HG03103 (cell line): ENCODE results near the gene CD86.
"Not testable (repeated sequence)": the region's sequence is repeated elsewhere in the genome, so short reads cannot be mapped to it uniquely, and the experiment has no call there.

ENCODE experiments used
- ATAC-seq: cut with Tn5 transposase; IDR thresholded peaks from one replicate; pipeline ENCODE4 v1.9.1; 2021; ENCODE audit warnings: low read depth; ENCODE audit not compliant: unreplicated experiment

CD86 gene, protein sequence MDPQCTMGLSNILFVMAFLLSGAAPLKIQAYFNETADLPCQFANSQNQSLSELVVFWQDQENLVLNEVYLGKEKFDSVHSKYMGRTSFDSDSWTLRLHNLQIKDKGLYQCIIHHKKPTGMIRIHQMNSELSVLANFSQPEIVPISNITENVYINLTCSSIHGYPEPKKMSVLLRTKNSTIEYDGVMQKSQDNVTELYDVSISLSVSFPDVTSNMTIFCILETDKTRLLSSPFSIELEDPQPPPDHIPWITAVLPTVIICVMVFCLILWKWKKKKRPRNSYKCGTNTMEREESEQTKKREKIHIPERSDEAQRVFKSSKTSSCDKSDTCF

DNA sequence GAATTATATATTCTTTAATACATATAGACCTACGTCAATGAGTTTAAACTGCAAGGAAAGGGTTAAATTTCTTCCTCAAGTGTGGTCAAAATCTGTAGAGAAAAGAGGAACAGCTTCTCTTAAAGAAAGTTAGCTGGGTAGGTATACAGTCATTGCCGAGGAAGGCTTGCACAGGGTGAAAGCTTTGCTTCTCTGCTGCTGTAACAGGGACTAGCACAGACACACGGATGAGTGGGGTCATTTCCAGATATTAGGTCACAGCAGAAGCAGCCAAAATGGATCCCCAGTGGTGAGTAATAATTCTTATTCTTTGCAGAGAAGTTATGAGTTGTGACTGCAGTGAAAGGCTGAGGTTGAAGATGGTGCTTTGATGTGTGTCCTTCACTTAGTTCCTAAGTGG lies at the start of gene CD86:
Gene CD86 (plus strand): TSS at position 148 of the 400 bp plus-strand sequence. CDS start 128 bp downstream, at position 276.
- ATAC-seq, result peak; percentile 93

- ATAC-seq, result no peak
Observed at GRCh38 chr3:122006267-122006666, 48.9 kb upstream of the CD86 start.

DNA sequence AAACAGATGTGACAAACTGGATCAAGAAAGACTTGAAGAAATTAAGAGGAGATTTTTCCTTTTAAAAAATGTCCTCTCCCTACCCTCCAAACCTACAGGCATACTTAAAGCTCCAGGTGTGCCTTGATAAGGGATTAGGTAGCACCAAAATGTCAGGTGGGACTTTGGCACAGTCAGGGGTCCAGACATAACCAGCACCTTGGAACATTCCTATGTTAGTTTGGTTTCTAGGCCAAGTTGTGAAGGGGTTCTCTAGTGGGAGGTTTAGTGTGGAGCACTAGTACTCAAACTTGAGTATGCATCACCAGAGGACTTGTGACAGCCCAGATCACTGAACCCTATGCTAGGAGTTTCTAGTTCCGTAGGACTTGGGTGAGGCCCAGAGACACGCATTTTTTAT lies 47.0 kb upstream of the CD86 start:
- no peak for ATAC-seq

- ATAC-seq, result no peak
Observed at GRCh38 chr3:122010506-122010905, 44.7 kb upstream of the CD86 start.

DNA sequence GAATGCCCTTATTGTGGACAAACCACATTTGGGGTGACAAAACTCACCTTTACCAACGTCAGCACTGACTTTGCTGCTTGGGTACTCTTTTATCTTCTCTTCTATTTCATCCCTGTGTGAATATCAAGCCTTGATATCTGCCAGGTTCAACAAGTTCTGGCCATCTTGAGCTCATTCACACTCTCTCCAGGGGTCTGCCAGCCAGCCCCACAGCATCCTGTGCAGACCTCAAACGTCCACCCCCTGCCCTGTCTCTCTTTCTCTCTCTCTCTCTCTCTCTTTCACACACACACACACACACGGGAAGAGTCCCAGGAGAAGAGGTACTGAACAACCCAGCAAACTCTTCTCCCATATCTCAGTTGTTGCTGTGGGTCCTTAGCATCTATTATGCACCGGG lies 43.8 kb upstream of the CD86 start:
- ATAC-seq, result no peak

GRCh38 chr3:122012821-122013220 lies 42.3 kb upstream of the CD86 start:
- no peak for ATAC-seq

GRCh38 chr3:122013448-122013925 lies 41.7 kb upstream of the CD86 start:
- ATAC-seq, result no peak

- peak; percentile 81 for ATAC-seq
Observed at GRCh38 chr3:122014741-122015140, 40.4 kb upstream of the CD86 start.

- no peak for ATAC-seq
Observed at GRCh38 chr3:122019493-122019892, 35.7 kb upstream of the CD86 start.

- ATAC-seq, result no peak
Observed at GRCh38 chr3:122021037-122021436, 34.1 kb upstream of the CD86 start.

DNA sequence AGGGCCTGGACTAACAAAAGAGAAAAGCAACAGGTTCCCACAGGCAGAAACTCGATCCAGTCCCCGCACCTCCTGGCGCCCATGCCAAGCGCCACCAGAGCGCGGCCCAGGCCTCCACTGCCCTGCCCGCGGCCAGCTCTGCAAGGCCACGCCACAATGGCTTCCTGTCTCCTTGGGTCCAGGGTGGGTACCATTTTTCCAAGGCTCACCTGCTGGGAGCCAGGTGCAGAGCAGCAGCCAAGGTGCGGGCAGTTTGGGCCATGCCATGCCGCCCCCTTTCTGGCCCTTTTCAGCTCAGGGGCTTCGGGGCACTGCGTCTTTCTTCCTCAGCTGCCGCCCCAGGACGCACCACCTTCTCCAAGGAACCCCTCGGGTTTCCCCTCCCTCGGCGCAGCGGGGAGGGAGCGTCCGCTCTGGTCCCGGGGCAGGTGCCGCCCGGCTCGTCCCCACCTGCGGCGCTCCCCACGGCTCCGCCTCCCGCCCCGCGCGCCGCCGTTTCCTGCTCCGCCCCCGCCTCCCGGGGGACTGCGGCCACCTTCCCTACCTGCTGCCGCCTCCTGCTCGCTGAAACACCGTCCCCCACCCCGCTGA lies 33.3 kb upstream of the CD86 start, which contains the start of gene ILDR1:
Gene ILDR1 (minus strand): TSS at position 437 of the 591 bp plus-strand sequence. CDS start 170 bp downstream, at position 267.
- ATAC-seq, result no peak

DNA sequence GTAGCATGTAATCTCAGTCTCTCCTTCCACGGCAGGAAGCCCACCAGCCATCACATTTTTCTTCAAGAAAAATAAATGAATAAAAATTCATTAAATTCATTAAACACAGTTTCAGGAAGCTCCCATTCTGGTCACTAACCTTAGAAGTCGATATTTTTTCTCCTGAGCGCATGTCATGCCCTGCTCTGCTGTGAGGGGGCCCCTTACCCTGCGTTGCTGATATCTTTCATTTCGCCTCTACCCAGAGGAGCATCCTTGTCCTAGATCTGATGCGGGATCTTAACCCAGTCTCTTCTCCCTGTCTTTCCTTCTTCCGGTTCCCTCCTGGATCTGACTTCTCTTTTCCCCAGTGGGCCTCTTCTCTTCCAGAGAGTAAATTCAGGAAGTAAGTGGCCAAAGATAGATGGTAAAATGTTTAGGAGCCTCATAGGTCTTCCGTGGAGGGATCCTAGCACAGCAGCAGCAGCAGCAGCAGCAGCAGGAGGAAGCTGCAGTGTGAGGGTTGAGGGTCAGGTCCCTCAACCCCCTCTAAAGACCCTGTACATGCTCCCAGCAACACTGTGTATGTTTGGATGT lies 31.7 kb upstream of the CD86 start:
- ATAC-seq, result no peak

DNA sequence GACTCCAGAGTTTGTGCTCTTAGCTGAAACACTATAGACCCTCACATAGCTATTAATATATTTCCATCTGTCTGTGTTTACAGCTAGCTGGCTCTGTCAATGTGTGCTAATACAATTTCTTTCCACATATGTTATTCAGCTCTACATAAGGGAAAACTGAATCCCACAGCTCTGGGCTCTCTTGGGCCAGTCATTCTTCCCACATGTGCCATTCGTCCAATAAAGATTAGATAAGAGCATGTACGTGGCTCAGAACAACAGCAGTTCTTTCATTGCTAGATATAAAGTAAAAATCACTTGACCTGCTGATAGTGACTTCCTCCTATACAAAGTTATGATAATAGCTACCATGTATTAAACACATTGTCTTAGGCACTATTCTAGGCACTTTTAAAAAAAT lies 30.4 kb upstream of the CD86 start:
- ATAC-seq, result no peak

DNA sequence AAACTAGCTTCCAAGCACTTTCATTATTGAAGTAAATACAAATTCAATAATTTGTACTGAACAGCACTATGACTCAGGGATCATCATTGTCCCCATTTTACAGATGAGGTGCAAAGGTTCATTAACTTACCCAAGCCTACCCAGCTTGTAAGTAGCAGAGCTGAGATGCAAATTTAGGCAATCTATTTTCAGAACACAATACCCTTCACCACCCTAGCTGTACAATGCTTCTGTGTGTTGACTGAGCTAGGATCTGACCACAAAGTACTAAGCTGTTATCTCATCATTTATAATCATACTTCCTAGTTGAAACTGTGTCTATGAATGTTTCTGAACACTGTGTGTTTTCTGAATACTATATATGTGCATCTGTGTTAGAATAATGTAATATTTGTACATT lies 29.9 kb upstream of the CD86 start:
- peak; percentile 79 for ATAC-seq

DNA sequence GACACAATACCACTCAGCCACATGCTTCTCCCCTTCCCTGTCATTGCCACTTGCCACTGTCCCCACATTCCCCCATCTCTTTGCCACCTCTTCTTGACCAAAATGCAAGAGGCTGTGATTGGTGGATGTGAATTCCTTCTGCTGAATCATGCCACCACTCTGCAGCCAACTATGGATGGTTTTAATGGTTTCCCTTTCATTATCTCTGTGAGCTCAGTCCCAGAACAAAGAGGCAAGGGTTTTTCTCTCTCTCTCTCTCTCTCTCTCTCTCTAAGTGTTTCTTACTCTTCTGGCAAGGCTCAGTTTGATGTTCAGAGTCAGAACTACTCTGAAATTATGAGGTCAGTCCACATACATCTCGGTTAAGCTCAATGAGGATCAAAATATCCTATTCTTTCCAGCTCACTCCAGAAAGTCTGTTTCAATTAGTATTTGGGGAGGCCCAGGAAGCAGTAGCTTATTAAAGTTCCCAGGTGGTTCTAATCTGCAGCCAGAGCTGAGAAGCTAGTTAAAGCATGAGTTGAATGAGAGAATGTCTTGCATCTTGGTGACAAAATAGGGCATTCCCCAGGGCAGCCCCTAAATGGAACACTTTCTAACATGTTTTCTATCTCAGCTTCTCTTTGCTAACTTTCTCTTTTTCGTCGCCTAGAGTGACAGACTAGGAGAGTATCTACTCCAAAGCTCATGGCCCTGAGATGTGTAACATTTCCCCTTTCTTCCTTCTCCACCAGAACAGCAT lies 24.6 kb upstream of the CD86 start:
- ATAC-seq, result no peak

GRCh38 chr3:122031123-122031468 lies 24.1 kb upstream of the CD86 start:
- ATAC-seq, result no peak

GRCh38 chr3:122032531-122032930 lies 22.6 kb upstream of the CD86 start:
- no peak for ATAC-seq

DNA sequence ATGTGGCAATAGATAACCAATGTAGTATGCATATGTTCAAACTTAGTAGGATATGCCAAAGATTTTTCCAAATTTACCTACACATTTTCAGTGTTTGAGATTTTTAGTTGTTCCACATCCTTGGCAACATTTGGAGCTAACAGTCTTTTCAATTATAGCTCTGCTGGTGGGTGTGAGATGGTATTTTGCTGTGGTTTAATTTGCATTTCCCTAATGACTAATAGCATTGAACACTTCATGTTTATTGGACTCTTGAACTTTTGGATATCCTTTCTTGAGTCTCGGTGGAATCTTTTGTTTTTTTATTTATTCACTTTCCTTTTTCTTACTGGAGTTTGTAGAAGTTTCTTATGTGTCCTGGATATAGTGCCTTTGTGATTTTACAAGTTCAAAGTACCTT lies 22.1 kb upstream of the CD86 start:
- ATAC-seq, result no peak

- ATAC-seq, result not testable (repeated sequence)
Observed at GRCh38 chr3:122047296-122047695, 7.9 kb upstream of the CD86 start.

DNA sequence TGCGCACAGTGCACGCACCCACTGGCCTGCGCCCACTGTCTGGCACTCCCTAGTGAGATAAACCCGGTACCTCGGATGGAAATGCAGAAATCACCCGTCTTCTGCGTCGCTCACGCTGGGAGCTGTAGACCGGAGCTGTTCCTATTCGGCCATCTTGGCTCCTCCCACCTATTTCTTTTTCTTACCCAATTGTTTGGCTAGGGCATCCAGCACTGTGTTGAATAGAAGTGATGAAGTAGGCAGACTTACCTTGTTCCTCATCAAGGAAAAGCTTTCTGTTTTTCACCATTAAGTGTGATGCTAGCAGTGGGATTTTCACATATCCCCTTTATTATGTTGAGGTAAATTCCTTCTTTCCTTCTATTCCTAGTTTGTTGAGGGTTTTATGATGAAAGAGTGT lies 7.4 kb upstream of the CD86 start:
- ATAC-seq, result not testable (repeated sequence)

- no peak for ATAC-seq
Observed at GRCh38 chr3:122052968-122053367, 2.2 kb upstream of the CD86 start.
